OCI-M1 (cell line): Measurements from ENCODE around the gene TGM5.
A peak's percentile ranks its signal among the peaks of the same experiment; 100 is the strongest.

Experiments
- DNase-seq: peaks from one replicate; lab custom pipeline; 2025; lab: John Stamatoyannopoulos, UW

Gene TGM5

GRCh38 chr15:43196760-43197548 lies 69.8 kb downstream of the TGM5 start:
- no peak for DNase-seq

GRCh38 chr15:43194795-43195194 lies 71.9 kb downstream of the TGM5 start:
- DNase-seq: no peak

- no peak for DNase-seq
These were observed 73.0 kb downstream of the TGM5 start for GRCh38 chr15:43193710-43194109.

- DNase-seq: no peak
These were observed 76.5 kb downstream of the TGM5 start for GRCh38 chr15:43190178-43190577.

- DNase-seq: no peak
These were observed 77.4 kb downstream of the TGM5 start for GRCh38 chr15:43189296-43189695.

GRCh38 chr15:43187544-43188155 lies 79.1 kb downstream of the TGM5 start:
- DNase-seq: peak; percentile 85

- no peak for DNase-seq
These were observed 80.8 kb downstream of the TGM5 start for GRCh38 chr15:43186003-43186353.

- peak; percentile 98 for DNase-seq
These were observed 81.3 kb downstream of the TGM5 start, which contains the start of gene CCNDBP1 for GRCh38 chr15:43185157-43186002. Gene CCNDBP1, plus strand, starts transcription at chr15:43185403. Its CDS starts 96 bp downstream, at chr15:43185499.

- no peak for DNase-seq
These were observed 82.2 kb downstream of the TGM5 start for GRCh38 chr15:43184407-43185124.

- DNase-seq: no peak
These were observed 83.5 kb downstream of the TGM5 start for GRCh38 chr15:43183270-43183669.
